ENCODE data around the gene SEMA3B.
A peak's percentile ranks its signal among the peaks of the same experiment; 100 is the strongest.

DNA sequence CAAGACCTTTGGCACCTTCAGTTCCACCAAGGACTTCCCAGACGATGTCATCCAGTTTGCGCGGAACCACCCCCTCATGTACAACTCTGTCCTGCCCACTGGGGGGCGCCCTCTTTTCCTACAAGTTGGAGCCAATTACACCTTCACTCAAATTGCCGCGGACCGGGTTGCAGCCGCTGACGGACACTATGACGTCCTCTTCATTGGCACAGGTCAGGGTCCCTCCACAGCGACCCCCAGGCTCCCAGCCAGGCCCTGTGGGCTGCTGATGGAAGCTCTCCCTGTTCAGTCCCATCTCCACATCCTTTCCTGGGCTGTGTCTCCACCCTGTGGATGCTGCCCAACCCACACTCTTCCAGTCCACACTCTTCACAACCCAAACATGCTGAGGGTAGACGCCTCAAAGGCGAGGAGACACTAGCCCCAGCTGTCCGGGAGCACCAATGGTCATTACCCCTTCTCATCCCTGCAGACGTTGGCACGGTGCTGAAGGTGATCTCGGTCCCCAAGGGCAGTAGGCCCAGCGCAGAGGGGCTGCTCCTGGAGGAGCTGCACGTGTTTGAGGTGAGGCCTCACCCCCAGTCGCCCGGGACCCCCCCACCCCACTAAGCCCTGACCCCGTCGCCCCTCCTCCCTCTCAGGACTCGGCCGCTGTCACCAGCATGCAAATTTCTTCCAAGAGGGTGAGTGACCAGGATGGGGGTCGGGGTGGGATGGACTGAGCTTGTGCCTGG, 5.6 kb downstream of the SEMA3B start:
- no peak for TF ChIP-seq POLR2A (IDR thresholded peaks at IDR 0.05)
- TF ChIP-seq, protein P1, sequence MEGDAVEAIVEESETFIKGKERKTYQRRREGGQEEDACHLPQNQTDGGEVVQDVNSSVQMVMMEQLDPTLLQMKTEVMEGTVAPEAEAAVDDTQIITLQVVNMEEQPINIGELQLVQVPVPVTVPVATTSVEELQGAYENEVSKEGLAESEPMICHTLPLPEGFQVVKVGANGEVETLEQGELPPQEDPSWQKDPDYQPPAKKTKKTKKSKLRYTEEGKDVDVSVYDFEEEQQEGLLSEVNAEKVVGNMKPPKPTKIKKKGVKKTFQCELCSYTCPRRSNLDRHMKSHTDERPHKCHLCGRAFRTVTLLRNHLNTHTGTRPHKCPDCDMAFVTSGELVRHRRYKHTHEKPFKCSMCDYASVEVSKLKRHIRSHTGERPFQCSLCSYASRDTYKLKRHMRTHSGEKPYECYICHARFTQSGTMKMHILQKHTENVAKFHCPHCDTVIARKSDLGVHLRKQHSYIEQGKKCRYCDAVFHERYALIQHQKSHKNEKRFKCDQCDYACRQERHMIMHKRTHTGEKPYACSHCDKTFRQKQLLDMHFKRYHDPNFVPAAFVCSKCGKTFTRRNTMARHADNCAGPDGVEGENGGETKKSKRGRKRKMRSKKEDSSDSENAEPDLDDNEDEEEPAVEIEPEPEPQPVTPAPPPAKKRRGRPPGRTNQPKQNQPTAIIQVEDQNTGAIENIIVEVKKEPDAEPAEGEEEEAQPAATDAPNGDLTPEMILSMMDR (IDR thresholded peaks at IDR 0.05) = peak; percentile 62 to 81 (median 74)
